ENCODE data around the gene XAGE2.
"Not testable (repeated sequence)": the region's sequence is repeated elsewhere in the genome, so short reads cannot be mapped to it uniquely, and the experiment has no call there.

GRCh38 chrX:52345402-52345801 is 23.4 kb upstream of the XAGE2 start:
- TF ChIP-seq, protein P1, sequence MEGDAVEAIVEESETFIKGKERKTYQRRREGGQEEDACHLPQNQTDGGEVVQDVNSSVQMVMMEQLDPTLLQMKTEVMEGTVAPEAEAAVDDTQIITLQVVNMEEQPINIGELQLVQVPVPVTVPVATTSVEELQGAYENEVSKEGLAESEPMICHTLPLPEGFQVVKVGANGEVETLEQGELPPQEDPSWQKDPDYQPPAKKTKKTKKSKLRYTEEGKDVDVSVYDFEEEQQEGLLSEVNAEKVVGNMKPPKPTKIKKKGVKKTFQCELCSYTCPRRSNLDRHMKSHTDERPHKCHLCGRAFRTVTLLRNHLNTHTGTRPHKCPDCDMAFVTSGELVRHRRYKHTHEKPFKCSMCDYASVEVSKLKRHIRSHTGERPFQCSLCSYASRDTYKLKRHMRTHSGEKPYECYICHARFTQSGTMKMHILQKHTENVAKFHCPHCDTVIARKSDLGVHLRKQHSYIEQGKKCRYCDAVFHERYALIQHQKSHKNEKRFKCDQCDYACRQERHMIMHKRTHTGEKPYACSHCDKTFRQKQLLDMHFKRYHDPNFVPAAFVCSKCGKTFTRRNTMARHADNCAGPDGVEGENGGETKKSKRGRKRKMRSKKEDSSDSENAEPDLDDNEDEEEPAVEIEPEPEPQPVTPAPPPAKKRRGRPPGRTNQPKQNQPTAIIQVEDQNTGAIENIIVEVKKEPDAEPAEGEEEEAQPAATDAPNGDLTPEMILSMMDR (IDR thresholded peaks at IDR 0.05) = peak in 1 of 3 donors; percentile 31
- TF ChIP-seq POLR2AphosphoS5, POLR2A (IDR thresholded peaks at IDR 0.05): not testable (repeated sequence)
